Activated CD8-positive, alpha-beta memory T cell treated with anti-CD3 and anti-CD28 coated beads for 24 hours (primary cell): ENCODE data around the gene MCC.
A peak's percentile ranks its signal among the peaks of the same experiment; 100 is the strongest.
"Not testable (repeated sequence)": the region's sequence is repeated elsewhere in the genome, so short reads cannot be mapped to it uniquely, and the experiment has no call there.

Source experiments
- DNase-seq: peaks from one replicate; pipeline ENCODE4 v3.0.0-alpha.2; 2020

The MCC gene

GRCh38 chr5:113093558-113093957, 394.7 kb downstream of the MCC start:
- no peak for DNase-seq

- DNase-seq = no peak
Measured at GRCh38 chr5:113092683-113093082, 395.6 kb downstream of the MCC start.

GRCh38 chr5:113091622-113092021, 396.6 kb downstream of the MCC start:
- no peak for DNase-seq

- DNase-seq = no peak
Measured at GRCh38 chr5:113090336-113091106, 397.7 kb downstream of the MCC start.

DNA sequence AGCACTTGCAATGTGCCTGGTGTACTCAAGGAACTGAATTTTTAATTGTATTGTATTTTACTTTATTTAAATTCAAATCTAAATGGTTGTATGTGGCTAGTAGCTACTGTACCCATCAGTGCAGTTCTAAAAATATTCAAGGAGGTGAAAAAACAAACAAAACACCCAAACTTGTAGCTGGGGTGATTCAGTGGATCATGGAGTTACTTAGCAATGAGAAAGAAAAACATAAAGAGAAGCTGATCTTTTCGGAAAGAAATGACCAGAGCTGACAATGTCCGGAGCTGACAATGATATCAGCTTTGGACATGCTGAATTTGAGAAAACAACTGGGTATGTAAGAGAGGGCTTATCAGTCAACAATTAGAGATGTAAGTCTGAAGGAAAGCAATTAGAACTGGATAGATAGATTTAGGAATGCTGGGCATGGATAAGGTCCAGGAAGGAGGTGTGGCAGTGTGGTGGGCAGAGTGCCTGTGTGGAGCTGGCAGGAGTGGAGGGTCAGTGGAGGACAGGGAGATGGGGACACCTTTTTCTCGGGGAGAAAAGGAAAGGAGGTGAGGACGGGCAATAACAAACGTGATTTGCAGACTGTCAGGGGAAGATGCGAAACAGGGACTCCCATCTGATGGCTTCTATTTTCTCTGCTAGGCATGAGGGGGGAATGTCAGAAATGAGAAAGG, 398.5 kb downstream of the MCC start:
- no peak for DNase-seq

DNA sequence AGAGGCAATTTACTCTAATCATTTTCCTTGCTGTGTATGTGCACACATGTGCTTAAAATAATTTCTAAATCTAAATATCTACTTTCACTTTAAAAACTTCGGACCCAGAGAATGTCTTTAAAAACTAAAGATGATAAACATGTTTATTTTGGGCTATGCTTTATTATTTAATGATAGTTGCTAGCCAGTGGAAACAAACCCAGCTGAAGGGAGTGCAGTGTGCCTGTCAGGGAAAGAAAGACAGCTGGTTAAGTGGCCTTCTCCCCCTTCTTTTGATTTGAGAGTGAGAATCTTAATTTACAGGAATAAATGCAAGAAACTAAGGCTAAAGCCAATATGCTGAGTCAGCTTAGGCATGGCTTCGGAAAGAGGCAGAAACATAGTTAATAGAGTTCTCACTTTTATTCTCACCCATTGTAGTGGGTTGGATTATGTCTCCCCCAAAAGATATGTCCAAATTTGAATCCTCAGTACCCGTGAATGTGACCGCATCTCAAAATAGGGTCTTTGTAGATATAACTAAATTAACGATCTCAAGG, 400.2 kb downstream of the MCC start:
- no peak for DNase-seq

DNA sequence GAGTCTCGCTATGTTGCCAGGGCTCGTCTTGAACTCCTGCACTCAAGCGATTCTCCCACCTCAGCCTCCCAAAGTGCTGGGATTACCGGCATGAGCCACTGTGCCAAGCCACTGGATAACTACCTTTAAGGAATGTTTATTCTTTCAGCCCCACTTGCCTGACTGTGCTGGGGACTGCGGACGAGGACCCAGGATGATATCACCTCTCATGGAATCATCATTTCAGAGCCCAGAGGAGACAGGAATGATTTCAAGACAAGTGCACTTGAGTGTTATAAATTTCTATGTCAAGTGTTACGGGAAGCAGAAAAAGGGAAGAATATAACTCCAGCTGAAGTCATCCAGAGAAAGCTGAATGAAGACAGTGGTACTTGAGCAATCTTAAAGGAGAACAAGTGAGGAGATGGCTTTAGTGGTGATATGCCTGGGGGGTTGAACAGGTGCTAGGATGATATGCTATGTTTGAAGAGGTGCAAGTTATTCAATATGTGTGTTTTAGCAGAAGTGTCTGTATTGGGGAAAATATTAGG, 402.3 kb downstream of the MCC start:
- no peak for DNase-seq

- DNase-seq = no peak
Measured at GRCh38 chr5:113085084-113085414, 403.2 kb downstream of the MCC start.

- DNase-seq = no peak
Measured at GRCh38 chr5:113084402-113085083, 403.7 kb downstream of the MCC start.

GRCh38 chr5:113083481-113083880, 404.8 kb downstream of the MCC start:
- DNase-seq = no peak

DNA sequence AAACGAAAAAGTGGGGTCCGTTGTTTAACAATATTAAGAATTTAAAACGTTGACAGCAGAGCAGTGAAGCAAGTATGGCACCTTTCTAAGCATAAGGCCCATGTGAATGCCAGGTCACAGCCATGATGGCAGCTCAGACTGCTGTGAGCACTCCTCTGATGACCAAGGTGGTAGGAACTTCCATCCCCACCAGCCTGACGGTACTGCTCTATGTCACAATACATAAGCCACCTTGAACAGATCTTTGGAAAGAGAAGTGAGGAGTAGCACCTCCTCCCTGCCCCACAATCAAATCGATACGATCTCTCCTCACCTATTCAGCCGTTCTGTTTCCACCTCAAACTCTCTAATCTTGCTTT, 405.7 kb downstream of the MCC start:
- no peak for DNase-seq

DNA sequence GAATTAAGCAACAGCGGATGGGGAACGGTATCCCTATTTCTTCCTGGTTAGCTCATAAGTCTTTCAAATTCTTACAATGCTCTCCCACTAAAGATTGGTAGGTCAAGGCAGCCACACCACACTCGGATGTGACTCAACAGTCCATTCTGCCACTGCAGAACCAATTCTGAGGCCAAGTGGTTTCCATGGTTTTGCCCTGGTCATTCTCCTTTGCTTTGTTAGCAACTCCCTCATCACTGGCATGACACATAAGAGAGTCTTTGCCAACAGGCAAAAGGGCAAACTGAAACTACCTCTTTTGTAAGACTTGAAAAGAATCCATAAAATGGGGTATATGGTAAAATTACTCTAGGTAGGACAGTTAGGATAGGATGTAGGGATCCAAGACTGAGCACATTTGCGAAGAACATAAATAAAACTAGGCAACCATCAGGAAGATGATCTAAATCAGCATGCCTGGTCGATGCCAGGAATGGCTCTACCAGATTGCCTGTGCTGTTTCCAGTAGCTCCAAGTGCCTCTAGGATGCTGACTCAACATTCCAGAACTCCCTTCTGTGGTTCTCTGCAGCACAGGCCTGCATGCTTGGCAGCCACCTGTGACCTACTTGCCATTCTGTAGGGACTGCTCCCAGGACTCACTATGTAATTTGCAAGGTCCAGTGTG, 406.2 kb downstream of the MCC start:
- DNase-seq = no peak

DNA sequence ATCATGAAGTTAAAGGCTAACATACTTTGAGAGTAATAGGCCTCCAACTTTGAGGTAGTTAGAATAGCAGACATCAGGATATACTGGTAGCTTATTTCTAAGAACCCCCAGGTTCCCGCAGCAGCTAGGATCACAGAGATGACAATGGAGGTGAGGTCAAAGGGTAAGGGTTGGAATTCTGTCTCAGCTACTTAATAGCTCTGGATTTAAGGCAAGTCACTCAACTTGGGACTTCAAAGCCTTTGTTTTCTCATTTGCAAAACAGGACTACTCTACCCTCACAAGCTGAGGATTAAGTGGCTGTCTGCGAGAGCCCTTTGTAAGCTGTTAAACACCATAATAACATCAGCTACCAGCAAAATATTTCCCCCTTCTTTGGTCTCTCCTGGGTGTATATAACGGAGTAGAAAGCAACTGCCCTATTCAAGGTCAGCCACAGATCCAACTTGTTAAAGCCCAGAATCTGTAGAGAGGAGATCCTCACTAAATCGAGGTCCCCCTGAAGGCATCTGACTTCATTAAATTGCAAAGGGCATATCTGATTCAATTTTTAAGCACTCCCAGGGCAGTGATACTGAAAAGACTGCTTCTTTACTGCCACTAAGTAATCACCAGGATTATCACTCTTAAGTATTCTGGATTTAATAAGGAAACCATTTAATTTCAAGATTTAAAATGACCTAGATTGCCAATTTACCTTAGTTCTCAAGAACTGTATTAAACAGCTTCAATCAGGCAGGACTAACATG, 407.0 kb downstream of the MCC start:
- DNase-seq = no peak

- DNase-seq = not testable (repeated sequence)
Measured at GRCh38 chr5:113076649-113077048, 411.6 kb downstream of the MCC start.

- DNase-seq = no peak
Measured at GRCh38 chr5:113075019-113075418, 413.2 kb downstream of the MCC start.

DNA sequence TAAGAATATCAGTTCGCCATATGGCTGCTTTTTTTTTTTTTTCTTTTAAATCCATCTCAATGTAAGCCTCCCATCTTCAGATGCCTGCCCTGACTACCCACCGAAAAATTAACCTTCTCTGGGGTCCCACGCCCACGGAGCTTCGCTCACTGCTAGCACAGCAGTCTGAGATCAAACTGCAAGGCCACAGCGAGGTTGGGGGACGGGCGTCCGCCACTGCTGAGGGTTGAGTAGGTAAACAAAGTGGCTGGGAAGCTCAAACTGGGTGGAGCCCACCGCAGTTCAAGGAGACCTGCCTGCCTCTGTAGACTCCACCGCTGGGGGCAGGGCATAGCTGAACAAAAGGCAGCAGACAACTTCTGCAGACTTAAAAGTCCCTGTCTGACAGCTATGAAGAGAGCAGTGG, 414.6 kb downstream of the MCC start:
- DNase-seq = peak; percentile 67

GRCh38 chr5:113071401-113071800, 416.9 kb downstream of the MCC start:
- no peak for DNase-seq

DNA sequence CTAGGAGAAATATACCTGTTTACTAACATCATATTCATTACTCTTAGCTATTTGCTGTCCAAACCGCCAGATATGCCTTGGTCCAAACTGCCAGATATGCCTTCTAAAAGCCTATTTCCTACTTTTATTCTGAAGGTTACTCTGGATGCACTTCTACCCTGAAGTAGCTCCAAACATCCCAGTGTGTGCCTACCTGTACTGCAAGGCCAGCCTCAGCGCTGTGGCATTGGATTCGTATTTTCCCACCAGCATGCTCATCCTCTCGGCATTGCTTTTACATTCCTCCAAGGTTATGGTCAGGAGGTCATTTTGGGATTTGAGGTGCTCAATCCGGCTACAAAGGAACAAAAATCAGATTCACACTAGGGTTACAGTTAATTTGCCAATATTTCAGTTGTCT, 417.4 kb downstream of the MCC start:
- DNase-seq = no peak

GRCh38 chr5:113068559-113068958, 419.7 kb downstream of the MCC start:
- no peak for DNase-seq

DNA sequence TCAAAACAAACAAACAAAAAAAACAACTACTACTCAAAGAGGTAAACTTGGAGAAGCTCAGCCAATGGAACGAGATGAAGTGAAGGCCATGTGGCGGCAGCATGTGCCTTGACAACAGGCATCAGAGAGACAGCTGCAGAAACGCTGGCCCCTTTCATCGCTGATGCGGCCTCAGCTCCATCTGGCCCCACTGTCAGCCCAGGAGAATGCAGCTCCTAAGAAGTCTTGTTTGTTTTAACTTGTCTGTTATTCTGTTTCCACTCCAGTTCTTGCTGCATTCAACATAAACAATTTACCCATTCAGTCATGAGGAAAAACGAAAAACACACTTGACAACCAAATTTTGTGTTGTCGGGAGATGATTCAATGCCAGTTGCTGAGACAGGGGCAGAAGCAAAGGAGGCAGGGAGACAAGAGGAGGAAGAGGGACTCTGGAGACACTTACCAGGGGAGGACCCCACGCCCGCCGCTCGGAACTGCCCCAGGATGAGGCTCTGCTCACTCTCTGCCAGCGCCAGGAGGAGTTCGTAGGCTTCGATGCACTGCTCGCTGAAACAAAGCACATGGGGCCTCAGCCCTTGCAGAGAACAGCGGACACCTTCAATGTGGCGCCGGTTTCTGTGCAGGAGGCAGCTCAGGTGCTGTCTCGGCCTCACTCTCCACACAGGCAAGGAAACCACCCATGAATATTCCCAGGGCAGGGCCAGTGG, 420.5 kb downstream of the MCC start:
- no peak for DNase-seq

DNA sequence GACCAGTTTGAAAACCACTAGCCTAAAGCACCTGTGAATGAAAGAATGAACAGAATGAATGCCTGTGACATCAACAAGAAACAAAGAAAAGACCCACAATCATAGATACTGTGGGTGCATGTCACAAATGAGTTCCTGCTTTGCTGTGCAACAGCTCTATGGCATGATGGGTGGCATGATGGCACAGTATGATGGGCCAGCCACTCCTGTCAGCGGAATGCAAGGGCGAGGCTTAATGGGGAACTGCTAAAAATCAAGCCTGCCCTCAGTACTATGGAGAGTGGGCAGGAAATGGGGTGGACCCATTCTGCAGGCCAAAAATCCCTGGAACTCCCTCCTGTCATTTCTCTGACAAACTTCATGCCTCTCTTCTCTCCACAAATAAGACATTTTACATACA, 422.6 kb downstream of the MCC start:
- DNase-seq = no peak

- no peak for DNase-seq
Measured at GRCh38 chr5:113064806-113065205, 423.4 kb downstream of the MCC start.
